ENCODE measurements around the gene SUN1. TPM values are rescaled to one million over a fixed set of nuclear protein-coding genes. Genes with fewer than 3 reads are reported as not detected.

The SUN1 gene
- total RNA-seq, 3 donors from 2014 or later (not counting 1 experiment from before 2014, with no cell fraction given) = 40.2 to 63.5 (median 48.0) TPM

DNA sequence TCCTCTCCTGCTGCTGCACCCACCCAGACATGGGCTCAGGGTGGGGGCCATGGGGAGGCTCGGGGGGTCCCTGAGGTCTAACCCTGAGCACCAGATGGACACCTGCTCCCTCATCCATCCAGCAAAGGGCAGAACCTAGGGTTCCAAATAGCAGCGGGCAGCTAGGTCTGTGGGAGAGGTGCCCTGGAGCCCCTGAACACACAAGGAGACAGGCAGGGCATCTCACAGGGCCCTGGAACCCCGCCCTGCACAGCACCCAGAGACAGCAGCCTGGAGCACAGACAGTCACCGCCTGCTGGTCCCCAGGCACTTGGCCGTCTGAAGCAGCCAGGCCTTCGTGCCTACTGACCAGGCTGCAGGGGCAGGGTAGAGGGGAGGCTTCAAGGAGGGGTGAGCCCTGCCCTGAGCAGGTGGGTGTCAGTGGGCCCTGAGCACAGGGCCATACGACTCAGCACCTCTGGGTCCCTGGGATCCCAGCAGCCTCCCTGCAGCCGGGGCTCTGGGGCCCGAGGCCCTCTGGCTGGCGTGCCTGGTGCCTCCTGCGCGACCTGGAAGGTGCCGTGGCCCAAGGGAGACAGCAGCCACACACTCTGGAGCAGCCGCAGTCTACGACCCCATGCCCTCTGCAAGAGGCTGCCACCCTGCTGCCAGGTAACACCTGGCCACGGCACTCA lies 82.4 kb downstream of the SUN1 start:
- 93% methylated on average over 16 of the region's 16 CpGs for WGBS (ENCODE audit: insufficient coverage)
- Histone ChIP-seq H3K27ac (ENCODE audit: low read length) (no peak overlapping the region), H3K36me3 (ENCODE audit: control insufficient read depth, insufficient read depth, low read length) (peaks cover 3% of the 10 kb centered on the region), H3K4me1 (ENCODE audit: control insufficient read depth, insufficient read depth, low read length) (peaks cover 42% of the 10 kb centered on the region), H3K27me3 (ENCODE audit: control insufficient read depth, insufficient read depth, low read length) (no peaks in the 10 kb centered on the region), H3K9me3 (ENCODE audit: control insufficient read depth, insufficient read depth, low read length) (no peaks in the 10 kb centered on the region), H3K4me3 (ENCODE audit: low read length) (no peak overlapping the region)
- no peaks in the 10 kb centered on the region for H3K27me3 Mint-ChIP-seq (ENCODE audit: low read depth in 2 of 2)
- TF ChIP-seq, protein P1, sequence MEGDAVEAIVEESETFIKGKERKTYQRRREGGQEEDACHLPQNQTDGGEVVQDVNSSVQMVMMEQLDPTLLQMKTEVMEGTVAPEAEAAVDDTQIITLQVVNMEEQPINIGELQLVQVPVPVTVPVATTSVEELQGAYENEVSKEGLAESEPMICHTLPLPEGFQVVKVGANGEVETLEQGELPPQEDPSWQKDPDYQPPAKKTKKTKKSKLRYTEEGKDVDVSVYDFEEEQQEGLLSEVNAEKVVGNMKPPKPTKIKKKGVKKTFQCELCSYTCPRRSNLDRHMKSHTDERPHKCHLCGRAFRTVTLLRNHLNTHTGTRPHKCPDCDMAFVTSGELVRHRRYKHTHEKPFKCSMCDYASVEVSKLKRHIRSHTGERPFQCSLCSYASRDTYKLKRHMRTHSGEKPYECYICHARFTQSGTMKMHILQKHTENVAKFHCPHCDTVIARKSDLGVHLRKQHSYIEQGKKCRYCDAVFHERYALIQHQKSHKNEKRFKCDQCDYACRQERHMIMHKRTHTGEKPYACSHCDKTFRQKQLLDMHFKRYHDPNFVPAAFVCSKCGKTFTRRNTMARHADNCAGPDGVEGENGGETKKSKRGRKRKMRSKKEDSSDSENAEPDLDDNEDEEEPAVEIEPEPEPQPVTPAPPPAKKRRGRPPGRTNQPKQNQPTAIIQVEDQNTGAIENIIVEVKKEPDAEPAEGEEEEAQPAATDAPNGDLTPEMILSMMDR (IDR thresholded peaks at IDR 0.05) = no peak
- H3K4me3 Mint-ChIP-seq = no peak overlapping the region
- peaks cover 33 to 45% of the 10 kb centered on the region in 2 donors for H3K4me1 Mint-ChIP-seq
- H3K27ac Mint-ChIP-seq = no peak overlapping the region
- DNase-seq = no peak
- intact Hi-C loops (cut with micrococcal nuclease) = no loop called here
- H3K9me3 Mint-ChIP-seq = no peaks in the 10 kb centered on the region
- no peaks in the 10 kb centered on the region for H3K36me3 Mint-ChIP-seq
- no peak for ATAC-seq

DNA sequence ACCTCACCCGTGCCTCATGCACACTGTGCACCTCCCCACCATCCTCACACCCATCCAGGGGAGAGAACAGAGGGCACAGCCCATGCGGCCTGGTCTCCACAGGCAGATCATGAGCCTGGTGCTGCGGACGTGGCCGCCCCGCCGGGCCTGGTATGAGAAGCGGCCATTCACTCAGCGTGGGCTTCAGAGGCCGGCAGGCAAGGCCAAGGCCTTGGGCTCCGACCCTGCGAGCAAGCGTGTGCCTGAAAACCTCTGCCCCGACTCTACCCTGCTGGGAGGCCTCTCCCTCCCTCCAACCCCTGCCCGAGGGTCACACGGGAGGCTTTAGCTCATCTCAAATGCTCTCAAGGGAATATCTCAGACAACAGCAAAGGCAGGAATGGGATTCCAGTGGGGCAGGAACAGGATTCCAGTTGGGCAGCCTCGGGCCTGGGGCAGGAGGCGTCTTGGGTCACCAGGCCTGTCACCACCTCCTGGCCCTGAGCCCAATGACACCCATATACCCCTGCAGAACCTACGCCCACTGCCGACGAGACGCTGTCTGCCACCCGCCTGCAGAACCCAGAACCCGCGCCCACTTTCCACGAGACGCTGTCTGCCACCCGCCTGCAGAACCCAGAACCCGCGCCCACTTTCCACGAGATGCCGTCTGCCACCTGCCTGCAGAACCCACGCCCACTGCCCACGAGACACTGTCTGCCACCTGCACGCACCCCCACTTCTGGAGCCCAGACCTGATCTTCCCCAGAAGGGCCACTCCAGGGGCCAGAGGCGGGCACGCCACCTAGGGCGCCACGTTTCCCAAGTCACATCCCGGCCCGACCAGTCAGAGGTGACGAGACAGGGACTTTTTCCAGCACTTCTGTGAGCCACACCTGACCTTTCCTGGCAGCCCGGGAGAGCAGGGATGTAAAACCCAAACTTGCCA lies 83.3 kb downstream of the SUN1 start:
- Mint-ChIP-seq H3K27ac (peak overlapping the region; percentile 34 to 65), H3K4me1 (peaks cover 27 to 40% of the 10 kb centered on the region in 2 donors), H3K27me3 (ENCODE audit: low read depth in 2 of 2) (no peaks in the 10 kb centered on the region), H3K36me3 (no peaks in the 10 kb centered on the region), H3K4me3 (no peak overlapping the region), H3K9me3 (no peaks in the 10 kb centered on the region)
- Histone ChIP-seq H3K36me3 (ENCODE audit: control insufficient read depth, insufficient read depth, low read length) (peaks cover 3% of the 10 kb centered on the region), H3K9me3 (ENCODE audit: control insufficient read depth, insufficient read depth, low read length) (no peaks in the 10 kb centered on the region), H3K4me3 (ENCODE audit: low read length) (no peak overlapping the region), H3K4me1 (ENCODE audit: control insufficient read depth, insufficient read depth, low read length) (peaks cover 36% of the 10 kb centered on the region), H3K27ac (ENCODE audit: low read length) (no peak overlapping the region), H3K27me3 (ENCODE audit: control insufficient read depth, insufficient read depth, low read length) (no peaks in the 10 kb centered on the region)
- ATAC-seq (no peak), DNase-seq (no peak)
- intact Hi-C loops (cut with micrococcal nuclease) = no loop called here
- TF ChIP-seq, protein P1 (IDR thresholded peaks at IDR 0.05) = no peak
- 84% methylated on average over 43 of the region's 43 CpGs for WGBS (ENCODE audit: insufficient coverage)

DNA sequence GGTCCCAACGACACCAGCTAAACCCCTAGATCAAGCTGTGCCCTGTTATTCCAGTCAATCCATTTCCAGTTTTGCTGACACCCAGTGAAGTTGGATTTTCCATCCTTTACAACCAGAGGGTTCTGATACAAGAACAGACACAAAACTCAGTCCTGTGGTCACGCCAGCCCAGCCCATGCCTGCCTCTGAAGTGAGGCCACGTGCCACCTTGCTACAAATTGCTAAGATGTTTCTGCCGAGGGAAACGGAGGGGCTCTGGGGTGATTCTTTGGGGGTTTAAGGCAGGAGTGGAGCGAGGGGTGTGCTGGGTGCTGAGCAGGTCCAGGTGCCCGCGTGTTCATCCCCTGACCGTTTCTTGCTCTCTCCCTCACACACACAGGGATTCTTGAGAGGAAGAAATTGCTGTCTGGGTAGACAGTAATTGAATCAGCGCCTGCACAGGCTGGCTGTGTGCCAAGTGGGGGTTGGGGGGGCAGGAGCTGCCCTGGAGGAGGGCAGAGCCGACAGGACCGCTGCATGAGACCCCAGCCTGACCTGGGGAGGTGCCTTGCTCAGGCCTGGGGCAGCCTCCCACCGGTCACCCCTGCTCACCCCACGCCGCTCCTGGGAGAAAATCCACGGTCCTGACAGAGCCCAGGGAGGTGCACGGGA lies 84.1 kb downstream of the SUN1 start:
- Histone ChIP-seq H3K4me3 (ENCODE audit: low read length) (no peak overlapping the region), H3K27me3 (ENCODE audit: control insufficient read depth, insufficient read depth, low read length) (no peaks in the 10 kb centered on the region), H3K27ac (ENCODE audit: low read length) (no peak overlapping the region), H3K9me3 (ENCODE audit: control insufficient read depth, insufficient read depth, low read length) (no peaks in the 10 kb centered on the region), H3K4me1 (ENCODE audit: control insufficient read depth, insufficient read depth, low read length) (peaks cover 36% of the 10 kb centered on the region), H3K36me3 (ENCODE audit: control insufficient read depth, insufficient read depth, low read length) (peaks cover 3% of the 10 kb centered on the region)
- Mint-ChIP-seq H3K36me3 (no peaks in the 10 kb centered on the region), H3K27me3 (ENCODE audit: low read depth in 2 of 2) (no peaks in the 10 kb centered on the region), H3K9me3 (no peaks in the 10 kb centered on the region), H3K4me1 (peaks cover 35 to 42% of the 10 kb centered on the region in 2 donors), H3K27ac (peak overlapping the region; percentile 34 to 65), H3K4me3 (no peak overlapping the region)
- DNase-seq = no peak
- ATAC-seq = no peak
- intact Hi-C loops (cut with micrococcal nuclease) = no loop called here
- WGBS (ENCODE audit: insufficient coverage) = 89% methylated on average over 14 of the region's 17 CpGs
- TF ChIP-seq, protein P1 (IDR thresholded peaks at IDR 0.05) = no peak

All from natural killer cell (primary cell).